SH-SY5Y (cell line): Measurements from ENCODE around the gene C12orf56.

ENCODE experiments used
- GATA2 ChIP-seq: IDR thresholded peaks from 2 replicates; pipeline ENCODE4 v1.6.1; 2011; ENCODE audit warnings: mild to moderate bottlenecking, low read depth, low read length
- GATA3 ChIP-seq: IDR thresholded peaks from 2 replicates; pipeline ENCODE4 v1.6.1; 2011; ENCODE audit warnings: low read depth, mild to moderate bottlenecking, low read length, moderate library complexity

DNA sequence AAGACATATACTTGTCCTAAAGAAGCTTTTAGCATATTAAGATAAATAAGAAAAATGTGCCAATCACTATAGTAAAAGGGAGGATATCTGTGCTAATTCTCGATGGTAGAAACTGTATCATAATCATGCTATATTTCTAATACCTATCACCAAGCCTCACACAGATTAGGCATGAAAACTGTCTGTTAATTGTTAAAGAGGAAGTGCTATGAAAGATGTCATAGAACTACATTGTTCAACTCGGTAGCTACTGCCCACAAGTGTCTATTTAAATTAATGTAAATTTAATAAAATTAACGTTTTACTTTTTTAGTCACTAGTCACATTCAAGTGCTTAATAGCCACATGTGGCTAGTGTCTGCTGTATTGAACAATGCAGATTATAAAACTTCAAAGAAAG, 90.9 kb downstream of the C12orf56 start:
- no peak for TF ChIP-seq GATA2
- TF ChIP-seq GATA3 = no peak
